Pulmonary artery endothelial cell (primary cell): ENCODE measurements around the gene RAP1GAP2. TPM values are rescaled to one million over a fixed set of nuclear protein-coding genes. Genes with fewer than 3 reads are reported as not detected.

Source experiments
- DNase-seq: peaks from one replicate; pipeline ENCODE4 v3.0.0-alpha.2; 2011; ENCODE audit warnings: low read depth, low spot score
- total RNA-seq: library from RNA; depleted of rRNA; stranded (reverse); fragments of >200 nt; gene quantifications from 2 replicates; pipeline ENCODE4 v1.2.3, GENCODE V29; 2014

RAP1GAP2 gene
- total RNA-seq, 1 donor from 2014 or later, result 6.1 TPM

GRCh38 chr17:2909846-2910234 is 113.6 kb downstream of the RAP1GAP2 start:
- no peak for DNase-seq

- no peak for DNase-seq
Observed at GRCh38 chr17:2911035-2911754, 115.0 kb downstream of the RAP1GAP2 start.

GRCh38 chr17:2911755-2912111 is 115.5 kb downstream of the RAP1GAP2 start:
- no peak for DNase-seq

GRCh38 chr17:2912754-2913153 is 116.5 kb downstream of the RAP1GAP2 start:
- no peak for DNase-seq

- no peak for DNase-seq
Observed at GRCh38 chr17:2916461-2916860, 120.2 kb downstream of the RAP1GAP2 start.

GRCh38 chr17:2921443-2921842 is 125.2 kb downstream of the RAP1GAP2 start:
- DNase-seq, result no peak

- no peak for DNase-seq
Observed at GRCh38 chr17:2924211-2924610, 128.0 kb downstream of the RAP1GAP2 start.

- DNase-seq, result no peak
Observed at GRCh38 chr17:2925011-2925410, 128.8 kb downstream of the RAP1GAP2 start.

- DNase-seq, result no peak
Observed at GRCh38 chr17:2926019-2926650, 129.9 kb downstream of the RAP1GAP2 start.

GRCh38 chr17:2928294-2928890 is 132.2 kb downstream of the RAP1GAP2 start:
- no peak for DNase-seq

GRCh38 chr17:2929881-2930533 is 133.8 kb downstream of the RAP1GAP2 start:
- DNase-seq, result no peak

- DNase-seq, result no peak
Observed at GRCh38 chr17:2931876-2932275, 135.6 kb downstream of the RAP1GAP2 start.

GRCh38 chr17:2932946-2933345 is 136.7 kb downstream of the RAP1GAP2 start:
- no peak for DNase-seq

GRCh38 chr17:2933606-2934005 is 137.4 kb downstream of the RAP1GAP2 start:
- no peak for DNase-seq

GRCh38 chr17:2935632-2936031 is 139.4 kb downstream of the RAP1GAP2 start:
- no peak for DNase-seq

GRCh38 chr17:2936351-2936750 is 140.1 kb downstream of the RAP1GAP2 start:
- DNase-seq, result no peak

GRCh38 chr17:2936771-2937321 is 140.6 kb downstream of the RAP1GAP2 start:
- DNase-seq, result no peak

GRCh38 chr17:2937331-2938003 is 141.2 kb downstream of the RAP1GAP2 start:
- no peak for DNase-seq

GRCh38 chr17:2939714-2940351 is 143.6 kb downstream of the RAP1GAP2 start:
- DNase-seq, result no peak

- DNase-seq, result no peak
Observed at GRCh38 chr17:2940352-2940751, 144.1 kb downstream of the RAP1GAP2 start.

- DNase-seq, result no peak
Observed at GRCh38 chr17:2943981-2944380, 147.7 kb downstream of the RAP1GAP2 start.
